ENCODE data around the gene GPR18.

The GPR18 gene

DNA sequence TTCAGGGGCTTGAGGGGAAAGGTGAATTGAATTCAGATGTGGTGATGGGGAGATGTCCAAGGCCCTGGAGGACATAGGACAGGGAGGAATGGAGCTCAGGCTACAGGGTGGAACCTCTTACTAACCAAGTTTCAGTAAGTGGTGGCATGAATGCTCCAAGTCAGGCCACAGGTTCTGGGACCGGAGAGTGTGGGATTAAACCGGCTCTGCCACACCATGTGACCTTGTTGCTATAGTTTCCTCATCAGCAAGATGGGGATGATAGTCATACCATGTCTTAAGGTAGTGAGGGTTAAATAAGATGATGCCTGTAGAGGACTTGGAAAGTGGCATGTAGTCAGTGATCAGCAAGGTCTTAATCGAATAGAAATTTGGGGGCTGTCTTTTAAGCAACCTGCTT is 32.7 kb upstream of the GPR18 start:
- DNase-seq (ENCODE audit: low read depth) = no peak

DNA sequence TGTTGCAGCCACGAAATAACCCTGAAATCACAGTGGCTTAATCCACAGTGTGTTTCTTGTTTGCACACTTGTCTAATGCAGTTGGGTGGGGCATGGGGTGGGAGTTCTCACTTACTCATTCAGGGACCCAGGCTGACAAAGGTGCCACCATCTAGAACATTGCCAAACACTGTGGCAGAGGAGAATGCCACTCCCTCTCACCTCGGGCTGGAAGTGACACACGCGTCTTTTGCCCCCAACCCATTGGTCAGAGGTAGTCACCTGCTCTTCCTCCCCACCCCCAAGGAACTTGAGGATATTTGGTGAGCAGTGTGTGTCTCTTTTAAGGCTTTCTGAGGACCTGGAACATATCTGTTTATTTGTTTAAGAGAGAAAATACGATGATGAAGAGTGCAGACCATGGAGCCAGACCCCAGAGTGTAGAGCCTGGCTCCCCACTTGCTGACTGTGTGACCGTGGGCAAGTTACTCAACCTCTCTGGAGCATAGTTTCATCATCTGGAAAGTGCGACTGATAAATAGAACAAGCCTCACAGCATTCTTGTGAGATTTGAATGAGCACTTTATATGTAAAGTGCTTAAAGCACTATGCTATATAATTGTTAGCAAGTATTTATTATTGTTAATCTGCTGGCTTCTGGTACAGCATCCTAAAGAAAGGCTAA is 31.6 kb upstream of the GPR18 start:
- no peak for DNase-seq (ENCODE audit: low read depth)

DNA sequence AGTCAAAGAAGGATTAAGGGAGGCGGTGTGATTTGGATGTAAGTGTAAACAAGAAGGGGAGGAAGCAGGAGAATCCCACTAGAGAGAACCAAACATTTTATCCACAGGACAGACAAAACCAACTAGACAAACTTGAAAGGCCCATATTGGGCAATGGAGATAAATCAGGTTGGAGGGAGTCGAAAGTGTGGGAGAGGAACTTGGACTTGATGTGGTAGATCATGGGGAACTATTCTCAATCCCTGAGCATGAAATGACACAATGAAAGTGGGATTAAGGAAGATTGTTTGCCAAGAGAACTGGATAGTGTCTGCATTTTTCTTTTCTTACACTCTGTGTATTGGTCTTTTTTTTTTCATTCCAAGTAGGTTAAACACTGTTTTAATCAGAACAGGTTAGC is 31.1 kb upstream of the GPR18 start:
- DNase-seq (ENCODE audit: low read depth) = no peak

DNA sequence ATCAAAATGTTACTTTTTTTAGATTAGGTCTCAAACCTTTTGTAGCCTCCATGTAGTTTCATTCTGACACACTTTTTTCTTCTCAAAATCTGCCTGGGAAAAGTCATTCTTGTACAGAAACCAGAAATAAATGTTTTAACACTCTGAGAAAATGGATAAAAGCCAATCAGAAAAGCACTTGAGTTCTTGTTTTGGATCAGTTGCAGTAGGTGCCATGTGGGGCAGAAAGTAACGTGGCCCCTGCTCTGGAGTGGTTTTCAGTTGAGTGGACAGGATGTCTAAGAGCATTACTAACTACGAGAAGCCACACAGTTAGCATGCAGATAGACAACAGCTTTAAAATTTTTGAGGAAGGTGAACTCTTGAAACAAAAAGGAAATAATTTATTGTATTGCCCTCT is 29.9 kb upstream of the GPR18 start:
- no peak for DNase-seq (ENCODE audit: low read depth)

DNA sequence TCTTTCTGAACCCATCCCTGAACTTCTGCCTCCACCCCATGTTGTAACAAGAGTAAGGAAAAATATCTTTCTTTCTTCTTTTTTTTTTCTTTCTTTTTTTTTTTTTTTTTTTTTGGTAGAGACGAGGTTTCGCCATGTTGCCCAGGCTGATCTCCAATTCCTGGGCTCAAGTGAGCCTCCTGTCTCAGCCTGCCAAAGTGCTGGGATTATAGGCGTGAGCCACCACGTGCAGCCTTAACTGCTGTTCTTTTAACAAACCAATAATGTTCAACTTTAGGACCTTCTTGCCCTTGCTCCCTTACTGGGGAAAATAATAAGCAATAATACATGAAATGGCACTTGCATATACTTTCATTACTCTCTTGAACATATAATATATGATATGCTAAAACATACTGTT is 29.4 kb upstream of the GPR18 start:
- no peak for DNase-seq (ENCODE audit: low read depth)

DNA sequence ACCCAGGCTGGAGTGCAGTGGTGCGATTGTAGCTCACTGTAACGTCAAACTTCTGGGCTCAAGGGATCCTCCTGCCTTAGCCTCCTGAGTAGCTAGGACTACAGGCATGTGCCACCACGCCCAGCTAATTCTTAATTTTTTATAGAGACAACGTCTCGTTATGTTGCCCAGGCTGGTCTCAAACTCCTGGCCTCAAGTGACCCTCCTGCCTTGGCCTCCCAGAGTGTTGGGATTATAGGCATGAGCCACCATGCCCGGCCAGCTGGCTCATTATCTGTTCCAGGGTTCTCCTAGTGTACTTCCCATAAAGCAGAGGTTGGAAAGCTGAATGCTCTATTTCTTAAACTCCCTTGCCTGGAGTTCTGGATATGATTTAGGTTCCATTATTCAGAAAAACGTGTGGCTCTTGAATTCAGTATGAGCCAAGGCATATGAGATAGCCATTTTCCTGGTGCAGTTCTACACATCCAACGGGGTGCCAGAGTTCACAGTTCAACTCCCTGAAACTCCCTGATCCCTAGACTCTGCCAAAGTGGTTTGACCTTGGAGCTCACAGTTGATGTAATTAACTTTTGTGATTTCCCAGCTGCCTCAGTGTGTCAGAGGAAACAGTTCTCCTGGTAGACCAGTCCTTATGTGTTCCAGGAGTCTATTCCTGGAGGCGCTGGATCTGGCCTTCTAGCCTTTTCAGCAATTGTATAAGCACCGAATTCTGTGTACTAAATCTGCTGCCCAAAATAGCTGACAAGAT is 27.4 kb upstream of the GPR18 start:
- no peak for DNase-seq (ENCODE audit: low read depth)

DNA sequence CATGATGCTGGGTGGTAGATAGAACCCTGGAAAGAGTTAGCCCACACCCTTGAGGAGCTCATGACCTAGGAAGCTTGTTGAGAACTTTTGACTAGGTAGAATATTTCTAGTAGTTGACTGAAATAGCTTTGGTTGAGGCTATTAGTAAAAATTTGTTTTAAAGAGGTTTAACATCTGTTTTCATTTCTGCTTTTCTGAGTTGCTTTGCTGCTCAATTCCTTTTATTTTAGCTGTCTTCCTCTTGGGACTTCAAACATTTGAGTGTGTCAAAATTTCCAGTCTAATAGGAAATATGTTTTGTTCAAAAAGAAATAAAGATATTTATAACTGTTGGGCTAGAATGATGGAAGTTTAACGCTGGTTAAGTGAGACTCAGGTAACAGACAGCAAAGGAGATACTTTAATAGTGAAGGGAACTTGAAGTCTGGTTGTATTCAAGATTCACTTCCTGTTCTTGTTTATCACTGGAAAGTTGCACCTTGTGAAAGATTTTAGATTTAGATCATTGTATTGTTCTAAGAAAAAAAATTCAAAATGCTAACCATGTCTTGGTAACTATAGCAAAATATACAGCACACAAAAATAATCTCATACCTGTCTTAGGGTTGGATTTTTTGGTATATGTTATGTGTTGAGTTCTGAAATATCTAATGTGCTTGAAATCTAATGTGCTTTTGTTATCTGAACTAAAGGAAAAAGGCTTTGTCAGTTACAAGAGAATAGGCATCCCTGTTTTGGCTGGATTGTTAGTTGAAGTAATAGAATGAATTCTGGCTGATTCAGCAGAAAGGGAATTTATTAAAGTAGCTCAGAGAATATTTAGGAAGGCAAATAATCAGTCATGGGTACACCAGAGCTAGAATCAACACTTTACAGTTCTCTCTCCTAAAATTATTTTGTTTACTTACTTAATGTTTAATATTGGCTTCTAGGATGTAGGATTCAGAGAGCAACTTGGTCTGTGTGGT is 24.4 kb upstream of the GPR18 start:
- DNase-seq (ENCODE audit: low read depth) = peak; percentile 14

DNA sequence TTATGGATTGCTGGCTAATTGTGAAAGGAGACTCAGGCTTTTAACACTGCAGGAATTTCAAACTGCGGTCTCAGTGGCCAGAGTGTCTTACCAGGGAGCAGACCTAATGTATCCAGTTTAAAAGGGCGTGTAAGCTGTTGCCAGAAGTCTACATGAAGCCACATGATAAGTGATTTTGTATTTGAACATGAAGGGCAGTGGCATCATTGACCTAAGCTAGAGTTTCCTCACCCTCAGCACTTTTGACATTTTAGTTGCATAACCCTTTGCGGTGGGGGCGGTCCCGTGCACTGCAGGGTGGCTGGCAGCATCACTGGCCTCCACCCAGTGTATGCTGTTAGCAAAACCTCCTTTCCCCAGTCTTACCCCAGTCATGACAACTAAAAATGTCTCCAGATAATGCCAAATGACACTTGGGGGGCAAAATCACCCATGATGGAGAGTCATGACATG is 23.7 kb upstream of the GPR18 start:
- peak; percentile 22 for DNase-seq (ENCODE audit: low read depth)

DNA sequence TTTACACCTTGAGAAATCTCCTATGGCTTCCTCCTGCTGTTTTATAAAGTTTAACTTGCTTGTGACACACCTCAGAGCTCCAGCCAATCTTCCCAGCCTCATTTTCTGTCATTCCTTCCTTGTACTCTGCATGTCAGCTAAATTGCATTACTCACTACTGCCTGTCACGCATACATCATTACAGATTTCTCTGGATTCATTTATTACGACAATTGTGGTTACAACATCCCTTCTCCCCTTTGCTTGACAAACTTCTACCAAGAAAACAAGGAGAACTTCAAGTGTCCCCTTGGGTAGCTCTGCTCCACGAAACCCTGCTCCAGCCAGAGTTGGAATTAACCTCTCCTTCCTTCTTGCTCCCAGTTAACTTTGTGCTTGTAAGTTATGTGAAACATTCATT is 22.0 kb upstream of the GPR18 start:
- no peak for DNase-seq (ENCODE audit: low read depth)

DNA sequence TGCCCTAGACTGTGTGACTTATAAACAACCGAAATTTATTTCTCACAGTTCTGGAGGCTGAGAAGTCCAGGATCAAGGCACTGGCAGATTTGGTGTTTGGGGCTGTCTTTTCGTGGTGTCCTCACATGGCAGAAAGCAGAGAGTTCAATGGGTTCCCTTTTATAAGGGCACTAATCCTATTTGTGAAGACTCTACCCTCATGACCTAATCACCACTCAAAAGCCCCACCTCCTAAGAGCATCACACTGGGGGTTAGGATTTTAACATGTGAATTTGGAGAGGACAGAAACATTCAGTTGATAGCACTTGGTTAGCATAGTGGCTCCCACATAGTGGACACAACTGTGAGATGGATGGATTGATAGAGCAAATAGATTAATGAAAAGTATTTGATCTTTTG is 21.5 kb upstream of the GPR18 start:
- DNase-seq (ENCODE audit: low read depth) = no peak

DNA sequence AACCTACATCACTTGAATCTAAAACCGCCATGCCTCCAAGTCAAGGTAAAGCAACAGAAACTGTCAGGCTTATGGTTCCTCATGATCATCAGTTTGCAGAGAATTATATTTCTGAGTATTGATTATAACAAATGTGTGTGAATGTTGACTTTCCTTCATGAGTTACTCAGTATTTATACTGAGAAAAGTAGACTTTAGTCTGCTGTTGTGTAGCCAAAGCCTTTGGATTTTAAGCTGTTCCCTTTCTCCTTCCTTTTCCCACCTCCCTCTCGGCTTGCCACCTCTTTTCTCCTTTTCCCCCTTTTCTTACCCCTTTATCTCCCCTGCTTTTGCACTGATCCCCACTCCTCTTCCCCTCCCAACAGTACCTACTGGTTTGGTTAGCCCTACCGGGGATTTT is 20.7 kb upstream of the GPR18 start:
- DNase-seq (ENCODE audit: low read depth) = no peak

DNA sequence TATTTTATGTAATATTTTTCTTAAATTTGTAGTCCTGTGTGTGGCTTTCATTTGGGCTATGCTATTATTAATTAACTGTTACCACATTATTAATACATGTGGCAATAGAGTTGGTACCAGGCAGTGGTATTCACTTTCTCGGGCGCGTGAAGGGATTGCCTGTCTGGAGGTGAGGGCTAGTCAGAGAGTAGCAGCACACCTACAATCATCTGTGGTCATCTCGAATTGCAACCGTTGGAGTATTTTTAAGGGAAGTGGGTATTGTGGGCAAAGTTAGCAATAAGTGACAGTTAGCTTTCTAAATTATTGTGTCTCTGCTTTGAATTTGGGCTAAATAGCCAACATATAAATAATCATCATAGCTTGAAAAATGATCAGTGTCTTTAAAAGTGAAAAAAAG is 20.0 kb upstream of the GPR18 start:
- no peak for DNase-seq (ENCODE audit: low read depth)

DNA sequence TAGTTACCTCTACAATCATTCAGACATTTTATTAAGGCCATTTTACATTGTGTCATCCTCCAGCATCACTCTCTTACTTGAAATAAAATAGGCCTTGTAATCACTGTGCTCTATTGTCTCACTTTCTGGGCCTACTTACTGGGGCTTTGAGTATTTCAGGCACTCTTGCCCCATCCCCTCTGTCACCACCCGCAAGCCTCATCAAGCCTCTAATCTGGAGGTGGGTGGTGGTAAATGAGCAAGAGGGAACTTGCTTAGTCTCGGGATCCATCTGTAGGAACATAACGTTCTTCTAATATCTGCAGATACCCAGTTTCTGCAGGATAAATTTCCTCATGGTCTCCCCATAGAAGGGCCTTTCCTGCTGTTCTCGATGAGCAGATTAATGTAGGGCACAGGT is 19.4 kb upstream of the GPR18 start:
- DNase-seq (ENCODE audit: low read depth) = no peak

DNA sequence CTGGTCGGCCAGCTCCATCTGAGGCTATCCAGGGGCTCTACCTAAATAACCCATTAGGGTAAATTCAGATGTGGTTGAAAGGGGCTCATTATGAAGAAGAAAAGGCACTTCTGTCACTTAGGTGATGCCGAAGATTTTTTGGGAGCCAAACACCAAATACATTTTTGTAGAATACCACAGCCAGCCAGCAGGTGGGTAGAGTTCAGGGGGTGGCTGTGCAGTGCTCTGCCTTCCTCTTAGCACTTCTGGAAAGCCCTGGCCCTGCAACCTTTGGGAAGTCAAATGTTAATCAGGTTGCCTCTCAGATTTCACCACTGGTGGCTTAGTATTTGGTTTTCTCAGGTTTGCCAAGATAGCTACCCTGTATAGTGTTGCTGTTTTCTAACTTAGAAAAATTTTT is 18.5 kb upstream of the GPR18 start:
- no peak for DNase-seq (ENCODE audit: low read depth)

DNA sequence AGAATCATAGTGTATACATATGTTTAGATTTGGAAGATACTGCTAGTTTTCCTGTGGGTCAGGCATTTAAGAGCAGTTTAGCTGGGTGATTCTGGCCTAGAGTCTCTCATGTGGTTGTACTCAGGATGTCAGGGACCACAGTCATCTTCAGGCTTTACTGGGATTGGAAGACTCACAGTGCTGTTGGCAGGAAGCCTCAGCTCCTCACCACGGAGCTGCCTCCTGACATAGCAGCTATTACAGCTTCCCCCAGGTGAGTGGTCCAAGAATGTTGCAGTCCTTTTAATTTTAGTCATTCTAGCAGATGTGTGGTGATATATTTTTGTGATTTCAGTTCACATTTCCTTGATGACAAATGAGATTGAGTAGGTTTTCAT is 16.9 kb upstream of the GPR18 start:
- no peak for DNase-seq (ENCODE audit: low read depth)

DNA sequence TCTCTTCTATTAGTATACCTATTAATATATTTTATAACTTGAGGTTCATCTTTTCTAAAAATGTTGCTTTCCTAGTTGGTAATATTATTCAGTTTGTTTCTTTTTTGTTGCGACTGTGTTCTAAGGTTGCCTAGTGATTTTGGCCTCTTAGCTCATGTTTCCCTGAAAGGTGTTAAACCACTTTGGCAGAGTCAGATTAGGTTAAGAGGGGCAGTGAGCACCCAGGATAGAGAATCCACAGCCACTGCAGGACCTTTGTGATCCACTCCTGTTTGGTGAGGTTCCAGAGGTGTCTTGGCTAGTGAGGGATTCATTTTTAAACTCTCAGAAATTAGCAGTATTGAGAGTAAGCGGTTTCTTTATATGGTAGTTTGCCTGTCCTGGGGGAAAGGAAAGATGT is 14.9 kb upstream of the GPR18 start:
- DNase-seq (ENCODE audit: low read depth) = no peak

DNA sequence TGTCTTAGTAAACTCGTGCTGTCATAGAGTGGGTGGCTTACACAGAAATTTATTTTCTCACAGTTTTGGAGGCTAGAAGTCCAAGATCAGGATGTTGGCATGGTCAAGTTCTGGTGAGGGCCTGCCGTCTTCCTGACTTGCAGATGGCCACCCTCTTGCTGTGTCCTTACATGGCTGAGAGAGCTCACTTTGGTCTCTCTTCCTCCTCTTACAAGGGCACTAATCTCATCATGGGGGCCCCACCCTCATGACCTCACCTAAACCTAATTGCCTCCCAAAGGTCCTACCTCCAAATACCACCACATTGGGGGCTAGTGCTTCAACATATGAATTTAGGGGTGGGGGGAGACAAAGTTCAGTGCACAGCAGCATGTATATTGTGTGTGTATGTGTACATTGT is 14.3 kb upstream of the GPR18 start:
- DNase-seq (ENCODE audit: low read depth) = no peak

DNA sequence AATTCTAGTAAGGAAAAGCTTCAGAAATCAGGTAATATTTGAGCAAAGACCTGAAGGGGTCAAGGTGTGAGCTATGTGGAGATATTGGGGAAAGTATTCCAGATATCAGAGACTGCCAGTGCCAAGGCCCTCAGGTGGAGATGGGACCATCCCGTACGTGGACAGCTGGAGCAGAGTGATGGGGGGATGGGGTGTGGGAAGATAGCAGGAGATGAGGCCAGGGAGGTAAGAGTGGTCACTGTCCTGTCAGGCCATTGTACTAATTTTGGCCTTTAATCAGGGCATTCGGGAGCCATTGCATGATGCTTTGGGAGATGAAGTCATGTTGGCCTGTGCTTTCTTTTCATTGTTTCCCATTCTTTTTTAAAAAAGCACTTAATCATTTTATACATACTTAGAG is 13.1 kb upstream of the GPR18 start:
- no peak for DNase-seq (ENCODE audit: low read depth)

DNA sequence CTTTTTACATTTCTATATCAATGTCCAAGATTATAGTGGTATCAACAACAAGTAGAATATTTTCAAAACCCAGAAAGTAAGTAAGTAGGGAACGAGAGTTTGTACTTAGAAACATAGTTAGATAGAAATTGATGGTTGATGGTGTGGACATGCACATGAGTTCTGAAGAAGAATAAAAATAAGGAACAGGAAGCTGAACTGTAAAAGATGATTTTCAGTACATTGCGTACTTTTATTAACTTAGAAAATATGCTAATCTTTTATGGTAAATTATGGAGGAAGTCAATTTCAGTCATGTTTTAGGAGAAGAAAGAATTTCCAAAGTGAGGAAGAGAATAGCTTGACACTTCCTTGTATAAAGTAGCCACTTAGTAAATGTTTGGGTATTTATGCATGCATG is 12.3 kb upstream of the GPR18 start:
- DNase-seq (ENCODE audit: low read depth) = no peak

DNA sequence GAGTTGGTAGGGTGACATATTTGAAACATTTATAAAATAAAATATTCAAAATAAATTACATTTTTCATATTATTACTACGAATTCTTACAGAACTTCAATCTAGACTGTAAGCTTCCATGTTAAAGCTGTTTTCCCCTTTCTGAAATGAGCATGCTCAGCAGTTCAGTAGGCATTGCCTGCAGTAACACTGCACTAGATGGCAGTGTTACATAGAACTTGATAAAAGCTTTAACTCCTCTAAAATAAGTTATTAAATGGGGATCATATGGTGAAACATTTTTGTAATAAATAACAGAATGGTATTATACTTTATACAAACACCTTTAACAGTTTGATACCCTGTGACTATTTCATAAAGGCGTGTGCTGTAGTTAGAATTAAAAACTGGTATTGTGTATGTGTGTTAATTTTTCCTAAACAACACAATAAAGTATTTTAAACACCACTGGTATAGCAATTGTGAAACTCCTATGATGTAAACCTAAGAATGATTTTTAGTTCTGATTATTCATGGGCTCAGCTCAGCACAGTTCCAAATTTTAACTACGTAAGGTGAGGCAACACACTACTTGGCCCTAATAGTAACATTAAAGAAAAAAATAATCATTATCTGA is 11.6 kb upstream of the GPR18 start:
- DNase-seq (ENCODE audit: low read depth) = peak; percentile 67

DNA sequence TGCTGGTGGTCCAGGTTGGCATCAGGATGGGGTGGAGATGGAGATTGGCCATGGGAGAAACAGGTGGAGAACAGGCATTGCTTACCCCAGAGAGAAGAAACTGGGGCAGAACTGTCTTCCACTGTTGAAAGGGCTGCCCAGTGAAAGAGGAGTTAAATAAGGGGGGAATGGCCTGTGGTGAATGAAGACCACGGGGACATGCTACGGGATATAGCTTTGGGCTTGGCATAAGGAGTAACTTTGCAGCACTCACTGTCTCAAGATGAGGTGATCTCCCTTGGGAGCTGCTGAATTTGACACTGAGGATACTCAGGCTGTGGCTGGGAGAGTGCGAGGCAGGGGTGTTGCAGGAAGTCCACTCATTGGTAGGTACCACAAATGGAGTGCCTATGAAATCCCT is 10.6 kb upstream of the GPR18 start:
- DNase-seq (ENCODE audit: low read depth) = no peak

DNA sequence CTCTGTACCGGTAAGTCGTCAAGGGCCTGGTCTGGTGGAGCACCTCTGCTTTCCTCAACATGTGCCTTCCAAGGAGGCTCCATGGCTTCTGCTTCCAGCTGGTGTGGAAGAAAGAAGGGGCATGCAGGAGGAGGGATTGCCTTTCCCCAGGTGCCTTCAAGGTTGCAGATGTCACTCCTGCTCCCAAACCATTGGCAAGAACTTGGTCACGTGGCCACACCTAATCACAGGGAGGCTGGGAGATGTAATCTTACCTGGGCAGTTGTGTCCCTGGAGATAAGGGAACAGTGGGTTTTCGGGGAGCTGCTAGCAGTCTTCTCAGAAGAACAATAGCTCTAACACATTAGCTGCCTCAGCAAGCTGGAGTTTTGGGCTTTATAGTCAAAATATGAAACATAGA is 9.7 kb upstream of the GPR18 start:
- no peak for DNase-seq (ENCODE audit: low read depth)
